Activated CD8-positive, alpha-beta T cell treated with anti-CD3 and anti-CD28 coated beads for 36 hours (primary cell): ENCODE measurements around the gene CYP26C1. TPM values are rescaled to one million over a fixed set of nuclear protein-coding genes. Genes with fewer than 3 reads are reported as not detected.
A peak's percentile ranks its signal among the peaks of the same experiment; 100 is the strongest.

Experiments used
- ATAC-seq: fragments of 200-7000 bp; cut with Tn5 transposase; one replicate; pipeline ENCODE4 v1.10.0; 2021; ENCODE audit warnings: mild to moderate bottlenecking, moderate library complexity
- CTCF ChIA-PET: fragments of 350-600 bp; sonication (Branson Sonifier 250); formaldehyde crosslinking; loops from one replicate; lab custom pipeline; 2021; ENCODE audit warnings: antibody characterized with exemption; lab: Charles Lee
- POLR2A ChIA-PET: fragments of 350-600 bp; sonication (Branson Sonifier 250); formaldehyde crosslinking; loops from one replicate; lab custom pipeline; 2021; ENCODE audit warnings: antibody characterized with exemption; lab: Charles Lee
- DNase-seq: peaks from one replicate; pipeline ENCODE4 v3.0.0-alpha.2; 2020
- H3K27ac Mint-ChIP-seq: one replicate; pipeline ENCODE4 v1.8.0; 2021; ENCODE audit warnings: mild to moderate bottlenecking, mixed read lengths
- H3K27me3 Mint-ChIP-seq: one replicate; pipeline ENCODE4 v1.8.0; 2021; ENCODE audit warnings: mixed read lengths
- H3K36me3 Mint-ChIP-seq: one replicate; pipeline ENCODE4 v1.8.0; 2021; ENCODE audit warnings: low read depth, mixed read lengths
- H3K4me1 Mint-ChIP-seq: one replicate; pipeline ENCODE4 v1.8.0; 2021; ENCODE audit warnings: low read depth, mixed read lengths
- H3K4me3 Mint-ChIP-seq: one replicate; pipeline ENCODE4 v1.8.0; 2021; ENCODE audit warnings: mild to moderate bottlenecking, moderate library complexity, mixed read lengths
- H3K9me3 Mint-ChIP-seq: one replicate; pipeline ENCODE4 v1.8.0; 2021; ENCODE audit warnings: mixed read lengths
- CTCF ChIP-seq: fragments of 200-600 bp; IDR thresholded peaks from one replicate; pipeline ENCODE4 v1.8.0; 2022; ENCODE audit warnings: antibody characterized with exemption, mild to moderate bottlenecking
- intact Hi-C: fragments of 100-400 bp; cut with micrococcal nuclease; formaldehyde crosslinking; loops from one replicate; pipeline ENCODE4 v1.10.0; 2022
- total RNA-seq, 2 experiments: library from RNA; stranded (reverse); gene quantifications; one replicate each; pipeline ENCODE4 v1.2.3, GENCODE V29; 2021

The CYP26C1 gene
- total RNA-seq, 2 experiments from 2014 or later, result not detected

DNA sequence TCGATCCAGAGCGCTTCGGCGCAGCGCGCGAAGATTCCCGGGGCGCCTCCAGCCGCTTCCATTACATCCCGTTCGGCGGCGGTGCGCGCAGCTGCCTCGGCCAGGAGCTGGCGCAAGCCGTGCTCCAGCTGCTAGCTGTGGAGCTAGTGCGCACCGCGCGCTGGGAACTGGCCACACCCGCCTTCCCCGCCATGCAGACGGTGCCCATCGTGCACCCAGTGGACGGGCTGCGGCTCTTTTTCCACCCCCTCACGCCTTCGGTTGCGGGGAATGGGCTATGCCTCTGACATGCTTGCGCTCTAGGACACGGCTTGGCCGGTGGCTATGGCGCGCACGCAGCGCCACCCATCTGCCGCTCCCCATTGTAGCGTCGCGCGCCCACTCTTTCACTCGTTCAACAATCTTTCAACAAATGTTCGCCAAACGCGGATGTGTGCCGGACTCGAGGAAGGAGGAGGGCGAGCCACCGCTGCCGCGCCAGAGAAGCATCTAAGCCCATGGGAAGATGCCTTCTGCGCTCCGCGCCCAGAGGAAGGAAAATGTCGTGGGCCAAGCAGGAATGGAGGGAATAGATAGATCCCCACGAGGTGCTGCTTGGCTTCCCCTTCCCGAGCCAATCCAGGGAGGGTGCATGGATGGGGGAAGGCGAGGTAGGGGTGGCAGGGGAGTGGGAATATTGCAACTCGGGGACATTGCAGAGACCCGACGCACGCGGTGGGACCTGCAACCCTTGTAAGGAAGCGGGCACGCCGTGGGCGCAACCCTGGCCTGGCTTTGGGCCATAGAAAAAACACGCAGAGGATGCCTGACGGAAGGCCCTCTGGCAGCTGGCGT lies 8.0 kb downstream of the CYP26C1 start:
- intact Hi-C loops, result no loop called here
- Mint-ChIP-seq H3K27ac (no peak overlapping the region), H3K27me3 (peaks cover 77% of the 10 kb centered on the region), H3K4me3 (no peak overlapping the region), H3K36me3 (no peaks in the 10 kb centered on the region), H3K4me1 (peaks cover 14% of the 10 kb centered on the region), H3K9me3 (no peaks in the 10 kb centered on the region)
- no peak for TF ChIP-seq CTCF
- DNase-seq, result peak; percentile 38
- ChIA-PET POLR2A (no interaction called here), CTCF (interaction anchor here (0.7 to 1.5 kb wide), 6 partner anchors 8 to 284 kb away, joined by 3 to 8 read pairs (median 3); no protein-coding TSS in a partner anchor)
- ATAC-seq, result no peak

DNA sequence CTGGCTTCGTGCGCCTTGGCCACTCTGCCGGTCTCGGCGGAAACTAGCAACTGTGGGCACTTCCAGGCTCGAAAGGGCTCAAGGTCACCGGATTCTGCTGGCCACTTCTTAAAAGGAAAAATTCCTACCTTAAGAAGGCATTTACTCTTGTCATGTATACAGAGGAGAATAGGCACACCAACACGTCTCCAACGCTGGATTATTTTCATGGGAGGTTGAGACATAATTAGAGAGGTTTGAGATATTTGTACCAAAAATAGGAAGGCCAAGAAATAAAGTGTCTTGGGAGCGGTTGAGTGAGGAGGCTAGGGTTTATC lies 8.6 kb downstream of the CYP26C1 start:
- peaks cover 14% of the 10 kb centered on the region for H3K4me1 Mint-ChIP-seq
- H3K36me3 Mint-ChIP-seq, result no peaks in the 10 kb centered on the region
- peaks cover 73% of the 10 kb centered on the region for H3K27me3 Mint-ChIP-seq
- DNase-seq (no peak), ATAC-seq (no peak)
- TF ChIP-seq CTCF, result no peak
- no peak overlapping the region for H3K4me3 Mint-ChIP-seq
- H3K27ac Mint-ChIP-seq, result no peak overlapping the region
- POLR2A ChIA-PET, result no interaction called here
- CTCF ChIA-PET, result interaction anchor here (1.0 to 1.8 kb wide), 2 partner anchors 11 to 183 kb away, joined by 3 to 4 read pairs; no protein-coding TSS in a partner anchor
- intact Hi-C loops, result no loop called here
- H3K9me3 Mint-ChIP-seq, result no peaks in the 10 kb centered on the region

GRCh38 chr10:93070378-93071176 lies 10.0 kb downstream of the CYP26C1 start:
- no peaks in the 10 kb centered on the region for H3K9me3 Mint-ChIP-seq
- ChIA-PET CTCF (interaction anchor here (1.0 to 1.8 kb wide), 4 partner anchors 9 to 306 kb away, joined by 3 to 4 read pairs (median 4); no protein-coding TSS in a partner anchor), POLR2A (no interaction called here)
- peaks cover 26% of the 10 kb centered on the region for H3K4me1 Mint-ChIP-seq
- H3K36me3 Mint-ChIP-seq, result no peaks in the 10 kb centered on the region
- TF ChIP-seq CTCF, result no peak
- peaks cover 75% of the 10 kb centered on the region for H3K27me3 Mint-ChIP-seq
- DNase-seq (no peak), ATAC-seq (no peak)
- no peak overlapping the region for H3K27ac Mint-ChIP-seq
- intact Hi-C loops, result loop anchor here (10.0 kb wide), 2 partner anchors 106 to 376 kb away; no protein-coding TSS in a partner anchor
- no peak overlapping the region for H3K4me3 Mint-ChIP-seq

DNA sequence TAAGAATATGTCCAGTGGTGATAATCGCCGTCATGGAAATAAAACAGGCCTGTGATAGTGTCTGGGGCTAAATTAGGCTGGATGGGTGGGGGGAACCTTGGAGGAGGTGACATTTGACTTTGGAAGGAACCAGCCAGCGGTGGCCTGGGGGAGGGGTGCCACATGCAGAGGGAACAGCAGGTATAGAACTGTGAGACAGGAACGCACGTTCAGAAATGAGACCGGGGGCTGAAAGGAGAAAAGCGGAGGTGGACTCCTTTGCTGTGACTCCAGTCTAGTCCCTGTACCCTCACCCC lies 10.5 kb downstream of the CYP26C1 start:
- ATAC-seq (no peak), DNase-seq (no peak)
- intact Hi-C loops, result loop anchor here (10.0 kb wide), 2 partner anchors 106 to 376 kb away; no protein-coding TSS in a partner anchor
- ChIA-PET CTCF (interaction anchor here (1.0 to 2.8 kb wide), 3 partner anchors 9 to 185 kb away, joined by 3 to 6 read pairs (median 4); no protein-coding TSS in a partner anchor), POLR2A (no interaction called here)
- H3K4me1 Mint-ChIP-seq, result peaks cover 29% of the 10 kb centered on the region
- H3K36me3 Mint-ChIP-seq, result no peaks in the 10 kb centered on the region
- no peak for TF ChIP-seq CTCF
- no peaks in the 10 kb centered on the region for H3K9me3 Mint-ChIP-seq
- peaks cover 78% of the 10 kb centered on the region for H3K27me3 Mint-ChIP-seq
- H3K4me3 Mint-ChIP-seq, result no peak overlapping the region
- H3K27ac Mint-ChIP-seq, result no peak overlapping the region
